Heart left ventricle (tissue), 16 donors: ENCODE data around the gene FBXW2. TPM values are rescaled to one million over a fixed set of nuclear protein-coding genes. Genes with fewer than 3 reads are reported as not detected.

ENCODE experiments used
- ATAC-seq, 4 donors: fragments of 200-7000 bp; cut with Tn5 transposase; one replicate each; pipeline ENCODE4 v1.9.1; 2020 to 2022; ENCODE audit warnings: moderate library complexity in 4 of 4, mild to moderate bottlenecking in 3 of 4, moderate number of reproducible peaks in 1 of 4
- DNase-seq, 5 donors: peaks; one replicate each; pipeline ENCODE4 v3.0.0-alpha.2; 2020
- H3K27ac ChIP-seq, 12 donors: fragments of 200-600 bp; sonication (generic) in 4 of 12; one replicate each; pipeline versions ENCODE4 v1.5.0 to v1.8.0; 2016 to 2022; ENCODE audit warnings: mild to moderate bottlenecking in 2 of 12
- H3K27me3 ChIP-seq, 9 donors: fragments of 200-600 bp; sonication (generic) in 2 of 9; one replicate each; pipeline versions ENCODE4 v1.5.1 to v1.8.0; 2016 to 2022; ENCODE audit warnings: mild to moderate bottlenecking in 3 of 9
- H3K36me3 ChIP-seq, 9 donors: fragments of 200-600 bp; sonication (generic) in 2 of 9; one replicate each; pipeline versions ENCODE4 v1.5.0 to v1.8.0; 2018 to 2022; ENCODE audit warnings: mild to moderate bottlenecking in 2 of 9
- H3K4me1 ChIP-seq, 12 donors: fragments of 200-600 bp; sonication (generic) in 4 of 12; one replicate each; pipeline versions ENCODE4 v1.5.0 to v1.8.0; 2016 to 2022; ENCODE audit warnings: mild to moderate bottlenecking in 3 of 12
- H3K4me3 ChIP-seq, 12 donors: fragments of 200-600 bp; sonication (generic) in 4 of 12; one replicate each; pipeline versions ENCODE4 v1.5.0 to v1.8.0; 2017 to 2022; ENCODE audit warnings: mild to moderate bottlenecking in 9 of 12, moderate library complexity in 4 of 12
- H3K9me3 ChIP-seq, 12 donors: fragments of 200-600 bp; sonication (generic) in 4 of 12; one replicate each; pipeline versions ENCODE4 v1.5.0 to v1.8.0; 2016 to 2022; ENCODE audit warnings: mild to moderate bottlenecking in 1 of 12
- POLR2A ChIP-seq, 2 donors: fragments of 450-650 bp; IDR thresholded peaks; one replicate each; pipeline ENCODE4 v1.6.1; 2017; ENCODE audit warnings: antibody characterized with exemption in 2 of 2, mild to moderate bottlenecking in 2 of 2, moderate library complexity in 2 of 2
- WGBS, 4 donors: extraction: QIAGEN DNeasy Blood & Tissue Kit in 2 of 4; methylation state at CpG; one replicate each; pipeline versions ENCODE4 v1.1.5 to v1.1.7; 2013 to 2018; 5-methylcytosine and 5-hydroxymethylcytosine counted together
- intact Hi-C, 10 donors: fragments of 100-400 bp; cut with DNase I; formaldehyde crosslinking; loops; one replicate each; pipeline versions ENCODE4 v1.11.1 to v1.14.2; 2022
- polyA plus RNA-seq, 2 donors: library from polyadenylated mRNA; stranded (reverse); fragments of 200-250 nt; gene quantifications; one replicate each; pipeline ENCODE4 v1.2.3, GENCODE V29; 2013
- total RNA-seq, 9 donors: library from RNA; depleted of rRNA in 2 of 9; stranded (reverse); fragments of >200 nt in 2 of 9; fragmentation: NEBNext Ultra II Directional in 3 of 9; extraction: Animal tissue kit (Norgen Biotek cat#: 25700) in 3 of 9; gene quantifications; one replicate each; pipeline versions ENCODE4 v1.1.0 to v1.2.4, GENCODE V29; 2016 to 2023
- TF ChIP-seq, protein P1 (sequence below), 12 donors: fragments of 200-600 bp; sonication (generic) in 4 of 12; IDR thresholded peaks; one replicate each; pipeline versions ENCODE4 v1.5.0 to v1.8.0; 2018 to 2022; ENCODE audit warnings: antibody characterized with exemption in 12 of 12, mild to moderate bottlenecking in 5 of 12
- donor health status: ischemic (EF 13 %, LVEDD 7.1; RV severe dilation, severe dysfunction).
- donor health status: healthy with polysubstance abuse.
- donor health status: DM: no; HTN: yes; CAD: no.
- donor health status: DM: no; HTN: no; CAD: no.
- donor health status: ischemic (EF 25% LVEDD 6.9; RV normal size, moderate dysfunction).
- donor health status: ischemic (EF 25% LVEDD 5.7; RV mildly dilated, moderate dysfunction).
- donor health status: healthy.
- donor health status: DM: yes; HTN: yes; CAD: no.
- donor health status: ischemic (EF 35%, LVEDD 5.7; RV mildly dilated, moderate dysfunction).
- donor health status: nonischemic (EF 11% LVEDD 7.7; RV severe dilation, severe dysfunction).
- donor health status: DM: yes; HTN: yes; CAD: no.
- donor health status: PGD.
- donor health status: ischemic (EF 29% LVEDD 5.4; RV normal size, mild dysfunction).
- donor health status: nonischemic (EF 23%, LVEDD 6.1; RV moderate dilation, normal function).

Gene FBXW2
- total and polyA plus RNA-seq, 11 donors, result 7.9 to 58.7 (median 41.0) TPM

DNA sequence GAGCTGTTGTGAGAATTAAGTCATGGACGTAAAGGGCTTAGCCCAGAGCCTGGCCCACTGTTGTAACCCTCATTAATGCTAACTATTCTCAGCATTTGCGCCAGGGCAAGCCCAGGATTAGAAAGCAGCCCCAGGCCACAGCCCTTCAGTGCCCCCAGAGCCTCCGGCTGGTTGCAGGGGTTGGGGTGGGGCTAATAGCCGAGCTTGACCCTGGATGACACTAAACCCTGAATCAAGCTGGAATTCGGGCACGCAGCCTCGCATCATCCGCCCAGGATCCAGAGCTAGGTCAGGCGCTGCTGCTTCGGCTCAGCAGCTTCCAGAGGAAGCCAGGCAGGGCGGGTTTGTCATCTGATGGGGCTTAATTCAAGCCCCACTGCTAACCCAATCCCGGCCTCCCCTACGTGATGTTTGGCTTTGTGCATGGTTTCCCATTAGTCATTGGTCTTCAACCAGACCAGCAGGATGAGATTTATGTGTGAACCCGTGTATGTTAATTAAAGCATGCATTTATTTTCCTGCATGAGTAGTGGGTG is 77.8 kb downstream of the FBXW2 start:
- peak in 2 of 4 donors; percentile 2 to 6 for ATAC-seq
- intact Hi-C loops, result loop anchor here in 6 of 10 donors (5.0 to 10.0 kb wide), 3 partner anchors 91 to 159 kb away; partner anchors contain the start of gene PHF19 (in 1 of the 6)

DNA sequence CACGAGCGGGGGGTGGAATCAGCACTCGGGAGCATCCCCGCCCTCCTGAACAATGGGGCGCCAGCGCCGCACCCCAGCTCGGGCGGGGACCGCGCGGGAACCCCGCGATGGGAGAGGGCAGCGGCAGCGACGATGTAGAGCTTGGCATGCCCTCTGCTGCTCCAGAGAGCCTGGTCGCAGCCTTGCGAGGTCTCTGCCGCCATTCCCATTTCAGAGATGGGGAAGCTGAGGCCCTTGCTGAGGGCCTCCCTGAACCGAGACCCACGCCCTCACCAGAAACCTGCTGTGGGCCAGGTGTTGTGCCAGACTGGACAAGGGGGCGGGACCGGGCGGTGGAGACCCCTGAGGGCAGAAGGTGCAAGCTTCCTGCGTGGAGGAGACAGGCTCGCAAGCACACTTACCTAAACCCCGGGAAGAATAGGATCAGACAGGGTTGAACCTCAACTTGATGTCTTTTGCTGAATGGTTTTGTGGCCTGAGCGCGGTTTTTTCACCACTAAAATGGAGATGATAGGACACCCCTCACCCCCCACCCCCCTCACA is 78.3 kb downstream of the FBXW2 start:
- Histone ChIP-seq H3K36me3 (no peaks in the 10 kb centered on the region), H3K9me3 (no peaks in the 10 kb centered on the region), H3K4me3 (peak overlapping the region; percentile 68 to 96 (median 78)), H3K27me3 (no peaks in the 10 kb centered on the region), H3K4me1 (peaks cover 0 to 43% (median 22%) of the 10 kb centered on the region in 12 donors), H3K27ac (peak overlapping the region in 11 of 12 donors; percentile 14 to 91 (median 75))
- intact Hi-C loops, result loop anchor here in 6 of 10 donors (5.0 to 10.0 kb wide), 3 partner anchors 90 to 160 kb away; partner anchors contain the start of gene PHF19 (in 1 of the 6)
- 7 to 21% (median 9%) methylated on average over 12 to 30 of the region's 30 CpGs for WGBS, 4 donors
- ATAC-seq (peak in 1 of 4 donors; percentile 2), DNase-seq (peak in 1 of 5 donors; percentile 30)
- TF ChIP-seq POLR2A (IDR thresholded peaks at IDR 0.05), result no peak
- TF ChIP-seq, protein P1, sequence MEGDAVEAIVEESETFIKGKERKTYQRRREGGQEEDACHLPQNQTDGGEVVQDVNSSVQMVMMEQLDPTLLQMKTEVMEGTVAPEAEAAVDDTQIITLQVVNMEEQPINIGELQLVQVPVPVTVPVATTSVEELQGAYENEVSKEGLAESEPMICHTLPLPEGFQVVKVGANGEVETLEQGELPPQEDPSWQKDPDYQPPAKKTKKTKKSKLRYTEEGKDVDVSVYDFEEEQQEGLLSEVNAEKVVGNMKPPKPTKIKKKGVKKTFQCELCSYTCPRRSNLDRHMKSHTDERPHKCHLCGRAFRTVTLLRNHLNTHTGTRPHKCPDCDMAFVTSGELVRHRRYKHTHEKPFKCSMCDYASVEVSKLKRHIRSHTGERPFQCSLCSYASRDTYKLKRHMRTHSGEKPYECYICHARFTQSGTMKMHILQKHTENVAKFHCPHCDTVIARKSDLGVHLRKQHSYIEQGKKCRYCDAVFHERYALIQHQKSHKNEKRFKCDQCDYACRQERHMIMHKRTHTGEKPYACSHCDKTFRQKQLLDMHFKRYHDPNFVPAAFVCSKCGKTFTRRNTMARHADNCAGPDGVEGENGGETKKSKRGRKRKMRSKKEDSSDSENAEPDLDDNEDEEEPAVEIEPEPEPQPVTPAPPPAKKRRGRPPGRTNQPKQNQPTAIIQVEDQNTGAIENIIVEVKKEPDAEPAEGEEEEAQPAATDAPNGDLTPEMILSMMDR (IDR thresholded peaks at IDR 0.05), result no peak

More for the DNA sequence above, 77.8 kb downstream of the FBXW2 start:
- peak in 4 of 5 donors; percentile 33 to 61 (median 48) for DNase-seq
- Histone ChIP-seq H3K9me3 (no peaks in the 10 kb centered on the region), H3K27me3 (no peaks in the 10 kb centered on the region), H3K4me3 (peak overlapping the region in 11 of 12 donors; percentile 68 to 96 (median 78)), H3K36me3 (no peaks in the 10 kb centered on the region), H3K4me1 (peaks cover 0 to 43% (median 22%) of the 10 kb centered on the region in 12 donors), H3K27ac (peak overlapping the region in 7 of 12 donors; percentile 29 to 88 (median 72))
- 28 to 51% (median 37%) methylated on average over 5 to 14 of the region's 14 CpGs for WGBS, 4 donors
- TF ChIP-seq, protein P1 (IDR thresholded peaks at IDR 0.05), result no peak

DNA sequence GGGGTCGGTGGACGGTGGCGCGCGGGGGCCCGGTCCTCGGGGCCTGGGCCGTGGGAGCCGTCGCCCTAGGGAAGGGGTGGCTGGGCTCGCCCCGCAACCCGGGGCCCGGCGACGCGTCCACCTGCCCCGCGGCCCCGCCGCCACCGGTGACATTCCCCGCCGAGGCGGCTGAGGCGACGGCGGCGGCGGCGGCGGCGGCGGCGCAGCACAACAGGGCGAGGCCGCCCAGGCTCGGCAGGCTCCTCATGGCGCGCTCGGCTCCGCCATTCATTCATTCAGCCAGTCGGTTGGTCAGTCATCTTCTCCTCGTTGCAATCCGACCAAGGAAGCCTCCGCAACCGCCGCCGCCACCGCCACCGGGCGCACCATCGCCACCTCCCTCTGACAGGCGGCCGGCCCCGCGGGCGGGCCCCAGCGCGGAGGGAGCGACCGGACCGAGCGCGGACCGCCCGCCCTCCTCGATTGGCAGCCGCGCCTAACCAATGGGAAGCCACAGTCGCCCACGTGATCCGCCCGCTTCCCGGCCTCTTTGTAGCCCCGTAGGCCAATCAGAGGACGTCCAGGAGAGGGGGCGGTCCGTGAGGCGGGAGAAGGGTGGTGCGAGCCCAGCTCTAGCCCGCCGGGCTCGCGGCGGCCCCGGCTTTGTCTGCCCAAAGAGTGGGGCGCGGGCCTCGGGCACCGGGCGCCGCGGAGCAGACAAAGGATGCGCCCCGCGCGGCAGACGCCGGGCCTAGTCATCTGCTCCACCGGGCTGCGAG is 78.9 kb downstream of the FBXW2 start, which contains the start of gene MEGF9:
TSS of gene MEGF9 (minus strand) at position 383 of the 758 bp plus-strand sequence. CDS start at position 271, 112 bp downstream.
- peaks cover 0 to 49% (median 24%) of the 10 kb centered on the region in 12 donors for H3K4me1 ChIP-seq

More for the DNA sequence above, 78.9 kb downstream of the FBXW2 start, which contains the start of gene MEGF9:
- 0% methylated on average over 23 to 102 of the region's 102 CpGs for WGBS, 4 donors
- Histone ChIP-seq H3K36me3 (no peaks in the 10 kb centered on the region), H3K4me3 (peak within 1 kb of the TSS; percentile 68 to 96 (median 78)), H3K27ac (peak within 1 kb of the TSS in 11 of 12 donors; percentile 14 to 91 (median 75)), H3K9me3 (no peaks in the 10 kb centered on the region), H3K27me3 (no peaks in the 10 kb centered on the region)
- TF ChIP-seq, protein P1 (IDR thresholded peaks at IDR 0.05), result peak in 1 of 12 donors; percentile 5
- TF ChIP-seq POLR2A (IDR thresholded peaks at IDR 0.05), result peak in 1 of 2 donors; percentile 88
- DNase-seq, result peak; percentile 99
- ATAC-seq, result peak; percentile 99
- intact Hi-C loops, result loop anchor here in 5 of 10 donors (10.0 kb wide), 2 partner anchors 89 to 161 kb away; partner anchors contain the start of gene PHF19 (in 1 of the 5)
